Peyer's patch (tissue), 4 donors: ENCODE data around the gene TAF1B.

Source experiments
- CTCF ChIP-seq, 6 experiments: fragments of 450-650 bp in 4 of 6; fragments of 200-600 bp in 2 of 6; sonication (generic) in 1 of 6; IDR thresholded peaks; one replicate each; pipeline ENCODE4 v1.5.1; 2017 to 2019; ENCODE audit warnings: antibody characterized with exemption in 6 of 6, mild to moderate bottlenecking in 3 of 6, moderate library complexity in 1 of 6
- POLR2A ChIP-seq, 2 donors: fragments of 450-650 bp; IDR thresholded peaks; one replicate each; pipeline ENCODE4 v1.5.1; 2017; ENCODE audit warnings: antibody characterized with exemption in 2 of 2, mild to moderate bottlenecking in 2 of 2, moderate library complexity in 2 of 2

- TF ChIP-seq CTCF (IDR thresholded peaks at IDR 0.05), result no peak
- no peak for TF ChIP-seq POLR2A (IDR thresholded peaks at IDR 0.05)
Measured at GRCh38 chr2:9807056-9807455, 36.2 kb upstream of the TAF1B start.
